AG09319 (cell line): Measurements from ENCODE around the gene ABCC3.

ENCODE experiments used
- DNase-seq: peaks from one replicate; pipeline ENCODE4 v3.0.0-alpha.2; 2010; ENCODE audit warnings: low read depth; ENCODE audit errors: extremely low read depth
- TF ChIP-seq, protein P1 (sequence below): IDR thresholded peaks from 2 replicates; pipeline ENCODE4 v1.5.1; 2011; ENCODE audit warnings: low read depth, mild to moderate bottlenecking, inconsistent platforms, low read length, moderate library complexity

ABCC3 gene

DNA sequence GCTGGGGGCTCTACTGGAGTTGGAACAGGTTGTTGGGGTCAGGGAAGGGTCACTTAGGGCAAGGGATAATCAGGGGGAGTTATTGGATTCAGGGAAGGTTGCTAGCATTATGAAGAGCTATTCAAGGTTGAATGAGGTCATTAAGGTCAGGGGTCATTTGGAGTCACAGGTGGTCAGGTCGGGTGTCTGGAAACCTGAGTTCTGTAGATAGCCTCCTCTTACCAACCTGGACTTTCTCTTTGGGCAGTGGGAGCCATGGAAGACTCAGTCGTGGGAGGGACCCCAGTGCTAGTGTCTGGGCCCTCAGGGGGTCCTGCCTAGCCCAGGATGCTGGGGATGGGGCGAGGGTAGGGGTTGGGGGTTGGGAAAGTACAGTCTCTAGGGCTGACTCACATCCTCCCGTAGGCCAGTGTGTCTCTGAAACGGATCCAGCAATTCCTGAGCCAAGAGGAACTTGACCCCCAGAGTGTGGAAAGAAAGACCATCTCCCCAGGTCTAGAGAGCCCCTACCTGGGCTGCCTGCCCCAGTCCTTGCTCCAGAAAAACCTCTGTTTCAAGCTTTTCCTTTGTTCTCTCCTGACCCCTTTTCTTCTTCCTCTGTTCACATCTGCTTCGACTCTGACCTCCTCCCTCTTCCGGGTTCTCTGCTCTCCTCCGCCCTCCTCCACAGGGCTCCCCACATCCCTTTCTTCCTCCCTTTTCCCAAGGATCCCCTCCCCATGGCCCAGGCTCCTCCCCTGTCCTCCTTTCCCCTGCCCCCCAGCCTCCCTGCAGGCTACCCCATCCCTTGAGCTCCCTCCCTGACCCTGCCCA lies 33.5 kb downstream of the ABCC3 start:
- TF ChIP-seq, protein P1, sequence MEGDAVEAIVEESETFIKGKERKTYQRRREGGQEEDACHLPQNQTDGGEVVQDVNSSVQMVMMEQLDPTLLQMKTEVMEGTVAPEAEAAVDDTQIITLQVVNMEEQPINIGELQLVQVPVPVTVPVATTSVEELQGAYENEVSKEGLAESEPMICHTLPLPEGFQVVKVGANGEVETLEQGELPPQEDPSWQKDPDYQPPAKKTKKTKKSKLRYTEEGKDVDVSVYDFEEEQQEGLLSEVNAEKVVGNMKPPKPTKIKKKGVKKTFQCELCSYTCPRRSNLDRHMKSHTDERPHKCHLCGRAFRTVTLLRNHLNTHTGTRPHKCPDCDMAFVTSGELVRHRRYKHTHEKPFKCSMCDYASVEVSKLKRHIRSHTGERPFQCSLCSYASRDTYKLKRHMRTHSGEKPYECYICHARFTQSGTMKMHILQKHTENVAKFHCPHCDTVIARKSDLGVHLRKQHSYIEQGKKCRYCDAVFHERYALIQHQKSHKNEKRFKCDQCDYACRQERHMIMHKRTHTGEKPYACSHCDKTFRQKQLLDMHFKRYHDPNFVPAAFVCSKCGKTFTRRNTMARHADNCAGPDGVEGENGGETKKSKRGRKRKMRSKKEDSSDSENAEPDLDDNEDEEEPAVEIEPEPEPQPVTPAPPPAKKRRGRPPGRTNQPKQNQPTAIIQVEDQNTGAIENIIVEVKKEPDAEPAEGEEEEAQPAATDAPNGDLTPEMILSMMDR: no peak
- DNase-seq: no peak

DNA sequence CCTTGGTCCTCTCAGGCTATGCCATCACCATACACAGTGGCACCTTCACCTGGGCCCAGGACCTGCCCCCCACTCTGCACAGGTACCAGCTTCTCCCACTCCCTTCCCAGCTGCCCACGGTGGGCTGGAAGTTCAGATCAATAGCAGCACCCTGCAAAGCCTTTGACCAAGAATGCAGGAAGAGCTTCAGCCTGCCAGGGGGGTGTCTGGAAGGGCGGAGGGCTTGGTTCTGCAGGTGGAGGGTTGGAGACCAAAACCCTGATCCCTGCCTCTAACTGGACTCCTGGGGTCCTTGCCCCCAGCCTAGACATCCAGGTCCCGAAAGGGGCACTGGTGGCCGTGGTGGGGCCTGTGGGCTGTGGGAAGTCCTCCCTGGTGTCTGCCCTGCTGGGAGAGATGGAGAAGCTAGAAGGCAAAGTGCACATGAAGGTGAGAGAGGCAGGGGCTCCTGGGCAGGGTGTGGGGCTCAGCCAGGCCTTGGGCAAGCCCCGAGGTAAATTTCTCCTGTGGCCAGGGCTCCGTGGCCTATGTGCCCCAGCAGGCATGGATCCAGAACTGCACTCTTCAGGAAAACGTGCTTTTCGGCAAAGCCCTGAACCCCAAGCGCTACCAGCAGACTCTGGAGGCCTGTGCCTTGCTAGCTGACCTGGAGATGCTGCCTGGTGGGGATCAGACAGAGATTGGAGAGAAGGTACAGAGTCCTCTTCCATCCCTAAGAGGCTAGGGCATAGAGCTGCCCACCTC lies 34.3 kb downstream of the ABCC3 start:
- TF ChIP-seq, protein P1: no peak
- no peak for DNase-seq

DNA sequence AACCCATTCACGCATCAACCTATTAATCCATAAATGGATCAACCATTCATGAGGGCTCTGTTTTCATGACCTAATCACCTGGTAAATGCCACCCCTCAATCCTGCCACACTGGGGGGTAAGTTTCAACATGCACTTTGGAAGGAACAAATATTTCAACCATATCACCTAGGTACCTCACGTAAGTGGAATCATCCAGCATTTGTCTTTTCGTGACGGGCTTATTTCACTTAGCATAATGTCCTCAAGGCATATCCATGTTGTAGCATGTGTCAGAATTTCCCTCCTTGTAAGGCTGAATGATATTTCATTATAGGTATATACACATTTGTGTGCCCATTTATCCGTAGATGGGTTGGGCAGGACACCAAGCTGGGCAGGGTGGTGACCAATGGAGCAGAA lies 37.4 kb downstream of the ABCC3 start:
- TF ChIP-seq, protein P1: no peak
- DNase-seq: no peak

DNA sequence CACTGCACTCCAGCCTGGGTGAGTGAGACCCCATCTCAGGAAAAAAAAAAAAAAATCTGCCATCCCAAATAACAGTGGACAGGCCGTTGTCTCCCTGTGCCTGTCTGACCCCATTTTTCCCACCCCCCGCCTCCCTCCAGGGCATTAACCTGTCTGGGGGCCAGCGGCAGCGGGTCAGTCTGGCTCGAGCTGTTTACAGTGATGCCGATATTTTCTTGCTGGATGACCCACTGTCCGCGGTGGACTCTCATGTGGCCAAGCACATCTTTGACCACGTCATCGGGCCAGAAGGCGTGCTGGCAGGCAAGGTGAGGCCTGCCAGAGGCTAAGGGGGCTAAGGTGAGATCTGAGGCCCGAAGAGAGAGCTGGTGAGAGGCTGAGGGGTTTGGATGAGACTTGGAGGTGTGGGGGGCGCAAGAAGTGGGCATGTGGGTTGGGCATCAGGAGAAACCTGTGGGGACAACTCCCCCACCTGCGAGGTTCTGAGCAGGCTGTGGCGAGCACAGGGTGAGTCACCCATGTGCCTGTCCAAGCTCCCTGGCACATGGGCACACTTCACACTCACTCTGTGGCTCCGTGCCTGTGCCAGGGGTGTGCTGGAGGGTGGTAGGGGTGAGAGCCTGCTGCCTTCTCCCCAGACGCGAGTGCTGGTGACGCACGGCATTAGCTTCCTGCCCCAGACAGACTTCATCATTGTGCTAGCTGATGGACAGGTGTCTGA lies 38.3 kb downstream of the ABCC3 start:
- no peak for DNase-seq
- TF ChIP-seq, protein P1: no peak

DNA sequence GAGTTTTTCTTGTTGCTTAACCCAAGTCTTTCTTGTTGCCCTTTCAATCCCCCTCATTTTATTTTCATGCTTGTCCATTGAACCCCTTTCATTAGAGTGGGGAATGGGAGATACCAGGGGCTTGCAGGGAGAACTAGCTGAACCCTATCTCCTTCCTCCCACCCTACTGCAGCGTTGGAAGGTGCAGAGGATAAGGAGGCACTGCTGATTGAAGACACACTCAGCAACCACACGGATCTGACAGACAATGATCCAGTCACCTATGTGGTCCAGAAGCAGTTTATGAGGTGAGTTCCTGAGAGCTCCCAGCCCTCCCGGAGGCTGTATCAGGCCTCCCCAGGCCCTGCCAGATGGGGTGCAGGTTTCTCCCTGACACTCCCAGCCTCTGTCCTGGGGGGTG lies 40.5 kb downstream of the ABCC3 start:
- TF ChIP-seq, protein P1: no peak
- DNase-seq: no peak

DNA sequence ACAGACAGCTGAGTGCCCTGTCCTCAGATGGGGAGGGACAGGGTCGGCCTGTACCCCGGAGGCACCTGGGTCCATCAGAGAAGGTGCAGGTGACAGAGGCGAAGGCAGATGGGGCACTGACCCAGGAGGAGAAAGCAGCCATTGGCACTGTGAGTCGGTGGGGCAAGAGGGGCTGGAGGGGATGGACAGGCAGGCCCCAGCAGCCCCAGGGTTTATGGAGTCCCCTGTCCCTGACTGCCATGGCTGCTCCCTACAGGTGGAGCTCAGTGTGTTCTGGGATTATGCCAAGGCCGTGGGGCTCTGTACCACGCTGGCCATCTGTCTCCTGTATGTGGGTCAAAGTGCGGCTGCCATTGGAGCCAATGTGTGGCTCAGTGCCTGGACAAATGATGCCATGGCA lies 40.9 kb downstream of the ABCC3 start:
- TF ChIP-seq, protein P1: no peak
- DNase-seq: no peak
